ENCODE data around the gene SGK2.

The SGK2 gene

DNA sequence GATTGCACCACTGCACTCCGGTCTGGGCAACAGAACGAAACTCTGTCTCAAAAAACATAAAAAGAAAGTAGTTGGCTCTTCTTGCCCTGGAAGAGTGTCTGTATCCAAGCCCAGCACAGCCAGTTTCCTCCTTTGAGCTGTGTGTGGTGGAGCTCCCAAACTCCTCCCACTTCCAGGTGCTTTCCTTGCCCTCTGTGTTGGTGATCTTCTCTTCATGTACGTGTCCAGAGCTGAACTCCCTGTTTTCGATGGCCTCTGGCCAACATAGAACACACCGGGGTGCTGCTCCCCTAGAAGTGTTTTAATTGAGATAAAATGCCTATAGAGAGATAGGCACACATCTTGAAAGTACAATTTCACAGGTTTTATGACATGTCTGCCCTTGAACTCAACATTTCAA, 16.7 kb upstream of the SGK2 start:
- no peak overlapping the region for H3K4me3 ChIP-seq (ENCODE audit: low read depth, low read length)
- no peak for DNase-seq (ENCODE audit: low read depth)
- TF ChIP-seq, protein P1, sequence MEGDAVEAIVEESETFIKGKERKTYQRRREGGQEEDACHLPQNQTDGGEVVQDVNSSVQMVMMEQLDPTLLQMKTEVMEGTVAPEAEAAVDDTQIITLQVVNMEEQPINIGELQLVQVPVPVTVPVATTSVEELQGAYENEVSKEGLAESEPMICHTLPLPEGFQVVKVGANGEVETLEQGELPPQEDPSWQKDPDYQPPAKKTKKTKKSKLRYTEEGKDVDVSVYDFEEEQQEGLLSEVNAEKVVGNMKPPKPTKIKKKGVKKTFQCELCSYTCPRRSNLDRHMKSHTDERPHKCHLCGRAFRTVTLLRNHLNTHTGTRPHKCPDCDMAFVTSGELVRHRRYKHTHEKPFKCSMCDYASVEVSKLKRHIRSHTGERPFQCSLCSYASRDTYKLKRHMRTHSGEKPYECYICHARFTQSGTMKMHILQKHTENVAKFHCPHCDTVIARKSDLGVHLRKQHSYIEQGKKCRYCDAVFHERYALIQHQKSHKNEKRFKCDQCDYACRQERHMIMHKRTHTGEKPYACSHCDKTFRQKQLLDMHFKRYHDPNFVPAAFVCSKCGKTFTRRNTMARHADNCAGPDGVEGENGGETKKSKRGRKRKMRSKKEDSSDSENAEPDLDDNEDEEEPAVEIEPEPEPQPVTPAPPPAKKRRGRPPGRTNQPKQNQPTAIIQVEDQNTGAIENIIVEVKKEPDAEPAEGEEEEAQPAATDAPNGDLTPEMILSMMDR (IDR thresholded peaks at IDR 0.05; ENCODE audit: low read depth, low read length): no peak
- TF ChIP-seq MYC (IDR thresholded peaks at IDR 0.05; ENCODE audit: low read depth, low read length) (no peak), POLR2A (IDR thresholded peaks at IDR 0.05; ENCODE audit: extremely low read depth, insufficient read length) (no peak)
- TF ChIP-seq, protein P2, sequence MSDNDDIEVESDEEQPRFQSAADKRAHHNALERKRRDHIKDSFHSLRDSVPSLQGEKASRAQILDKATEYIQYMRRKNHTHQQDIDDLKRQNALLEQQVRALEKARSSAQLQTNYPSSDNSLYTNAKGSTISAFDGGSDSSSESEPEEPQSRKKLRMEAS (IDR thresholded peaks at IDR 0.05; ENCODE audit: low read depth, low read length): no peak

DNA sequence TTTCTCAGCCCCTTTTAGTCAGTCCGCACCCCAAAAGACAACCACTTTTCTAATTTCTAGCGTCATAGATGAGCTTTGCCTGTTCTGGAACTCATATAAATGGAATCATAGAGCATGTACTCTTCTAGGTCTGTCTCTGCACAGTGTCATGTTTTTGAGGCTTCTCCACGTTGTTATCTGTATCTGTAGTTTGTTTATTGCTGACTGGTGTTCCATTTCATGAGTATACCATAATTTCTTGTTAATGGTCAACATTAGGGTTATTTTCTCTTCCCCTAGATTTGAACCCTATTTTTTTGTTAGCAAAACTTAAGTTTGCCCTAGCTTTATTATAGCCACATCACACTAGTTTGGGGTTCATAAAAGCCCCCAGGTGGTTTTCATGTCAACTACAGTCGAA, 16.2 kb upstream of the SGK2 start:
- H3K4me3 ChIP-seq (ENCODE audit: low read depth, low read length): no peak overlapping the region
- TF ChIP-seq POLR2A (IDR thresholded peaks at IDR 0.05; ENCODE audit: extremely low read depth, insufficient read length) (no peak), MYC (IDR thresholded peaks at IDR 0.05; ENCODE audit: low read depth, low read length) (no peak)
- TF ChIP-seq, protein P2 (IDR thresholded peaks at IDR 0.05; ENCODE audit: low read depth, low read length): no peak
- TF ChIP-seq, protein P1 (IDR thresholded peaks at IDR 0.05; ENCODE audit: low read depth, low read length): no peak
- DNase-seq (ENCODE audit: low read depth): no peak

DNA sequence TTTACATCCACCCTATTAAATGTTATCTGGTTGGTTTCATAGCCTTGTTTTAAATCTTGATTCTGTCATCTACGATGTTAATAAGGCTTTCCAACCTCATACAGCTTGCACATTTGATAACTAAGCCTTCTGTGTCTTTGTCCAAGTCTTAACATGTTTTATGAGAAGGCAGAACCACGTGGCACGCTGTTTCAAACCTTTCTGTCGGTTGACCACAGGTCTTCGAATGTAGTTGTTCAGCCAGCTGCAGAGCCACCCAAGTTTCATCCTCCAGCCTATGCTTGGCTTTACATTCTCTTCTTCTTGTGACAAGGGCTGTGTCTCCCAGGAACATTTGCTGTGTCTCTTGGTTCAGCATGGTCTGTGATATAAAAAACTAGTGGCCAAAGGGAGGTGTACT, 15.7 kb upstream of the SGK2 start:
- TF ChIP-seq MYC (IDR thresholded peaks at IDR 0.05; ENCODE audit: low read depth, low read length): no peak
- TF ChIP-seq, protein P1 (IDR thresholded peaks at IDR 0.05; ENCODE audit: low read depth, low read length): no peak
- no peak for TF ChIP-seq POLR2A (IDR thresholded peaks at IDR 0.05; ENCODE audit: extremely low read depth, insufficient read length)
- TF ChIP-seq, protein P2 (IDR thresholded peaks at IDR 0.05; ENCODE audit: low read depth, low read length): no peak
- no peak for DNase-seq (ENCODE audit: low read depth)
- no peak overlapping the region for H3K4me3 ChIP-seq (ENCODE audit: low read depth, low read length)

DNA sequence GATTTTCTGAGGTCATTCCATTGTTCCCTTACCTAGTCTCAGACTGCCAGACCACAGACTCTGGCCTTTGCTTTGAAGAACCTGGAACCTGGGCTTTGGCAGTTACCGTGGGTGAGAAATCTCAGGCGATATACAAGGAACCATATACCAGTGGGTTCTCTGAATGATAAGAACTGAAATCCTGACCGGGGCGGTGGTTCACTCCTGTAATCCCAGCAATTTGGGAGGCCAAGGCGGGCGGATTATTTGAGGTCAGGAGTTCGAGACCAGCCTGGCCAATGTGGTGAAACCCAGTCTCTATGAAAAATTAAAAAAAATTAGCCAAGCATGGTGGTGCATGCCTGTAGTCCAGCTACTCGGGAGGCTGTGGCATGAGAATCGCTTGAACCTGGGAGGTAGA, 14.3 kb upstream of the SGK2 start:
- no peak for DNase-seq (ENCODE audit: low read depth)
- no peak overlapping the region for H3K4me3 ChIP-seq (ENCODE audit: low read depth, low read length)
- no peak for TF ChIP-seq MYC (IDR thresholded peaks at IDR 0.05; ENCODE audit: low read depth, low read length)
- TF ChIP-seq, protein P2 (IDR thresholded peaks at IDR 0.05; ENCODE audit: low read depth, low read length): no peak
- TF ChIP-seq POLR2A (IDR thresholded peaks at IDR 0.05; ENCODE audit: extremely low read depth, insufficient read length): no peak
- TF ChIP-seq, protein P1 (IDR thresholded peaks at IDR 0.05; ENCODE audit: low read depth, low read length): no peak

DNA sequence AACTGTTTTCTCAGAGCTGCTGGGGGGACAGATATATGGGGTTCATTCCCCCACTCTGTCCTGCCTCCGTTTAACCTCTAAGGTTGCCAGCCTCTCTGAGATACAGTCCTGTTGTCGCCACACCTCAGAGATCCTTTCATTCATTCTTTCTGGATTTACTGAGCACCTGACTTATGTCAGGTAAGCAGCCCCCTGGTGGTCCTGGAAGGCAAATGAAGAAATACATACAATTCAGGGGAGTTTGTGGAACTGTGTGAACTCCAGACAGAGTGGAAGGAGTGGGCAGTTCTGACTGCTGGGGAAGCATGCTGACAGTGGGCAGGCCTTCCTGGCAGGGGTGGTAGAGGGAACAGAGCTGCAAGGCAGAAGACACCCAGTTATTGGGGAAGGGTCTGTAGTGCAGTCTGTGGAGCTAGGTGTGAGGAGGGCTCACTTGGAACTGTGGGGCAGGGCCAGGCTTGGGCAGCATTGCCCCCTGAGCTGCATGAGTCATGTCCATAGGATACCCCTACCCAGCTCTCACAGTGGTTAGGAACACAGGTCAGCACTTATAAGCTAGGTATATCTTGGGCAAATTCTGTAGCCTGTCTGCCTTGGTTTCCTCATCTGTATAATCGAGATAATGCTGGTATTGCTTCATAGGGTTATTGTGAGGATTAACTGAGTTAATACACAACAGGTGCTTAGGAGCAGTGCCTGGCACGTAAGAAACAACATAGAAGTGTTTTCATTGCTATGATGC, 12.8 kb upstream of the SGK2 start:
- no peak overlapping the region for H3K4me3 ChIP-seq (ENCODE audit: low read depth, low read length)
- no peak for DNase-seq (ENCODE audit: low read depth)
- TF ChIP-seq POLR2A (IDR thresholded peaks at IDR 0.05; ENCODE audit: extremely low read depth, insufficient read length): no peak
- TF ChIP-seq, protein P1 (IDR thresholded peaks at IDR 0.05; ENCODE audit: low read depth, low read length): peak; percentile 26
